GM19452 (cell line): ENCODE data around the gene GPR78.

Experiments used
- ATAC-seq: cut with Tn5 transposase; IDR thresholded peaks from one replicate; pipeline ENCODE4 v1.9.1; 2021; ENCODE audit not compliant: unreplicated experiment

Gene GPR78

DNA sequence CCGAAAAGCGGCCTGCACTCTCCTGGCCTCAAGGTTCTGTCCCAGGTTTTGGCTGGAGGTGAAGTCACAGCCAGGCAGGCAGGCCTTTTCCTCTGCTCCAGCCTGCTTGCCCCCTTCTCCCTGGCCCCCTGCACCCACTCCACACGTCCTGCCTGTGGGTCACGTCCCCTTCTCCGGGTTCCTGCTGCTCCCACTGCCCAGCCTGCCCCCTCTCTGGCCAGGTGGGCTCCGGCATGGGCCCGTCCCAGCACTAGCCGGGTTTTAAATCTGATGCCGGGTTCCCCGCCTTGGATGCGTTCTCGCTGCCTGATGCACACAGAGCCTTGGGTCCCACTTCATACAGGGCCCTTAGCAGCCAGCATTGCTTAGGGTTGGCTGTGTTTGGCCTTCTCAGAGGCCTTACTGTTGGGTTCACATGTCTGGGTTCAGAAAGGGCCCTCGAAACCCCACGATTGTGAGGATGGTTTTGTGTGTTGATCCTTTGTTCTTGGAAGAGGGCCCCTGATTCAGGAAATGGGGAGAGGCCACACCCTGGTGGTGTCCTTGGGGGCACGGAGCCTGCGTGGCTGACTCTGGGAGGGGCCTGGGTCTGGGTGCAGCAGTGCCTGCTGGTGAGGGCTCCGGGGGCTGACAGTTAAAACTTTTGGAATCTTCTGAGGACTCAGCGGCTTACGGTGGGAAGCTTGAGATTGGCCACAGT is 18.3 kb downstream of the GPR78 start:
- ATAC-seq = no peak

DNA sequence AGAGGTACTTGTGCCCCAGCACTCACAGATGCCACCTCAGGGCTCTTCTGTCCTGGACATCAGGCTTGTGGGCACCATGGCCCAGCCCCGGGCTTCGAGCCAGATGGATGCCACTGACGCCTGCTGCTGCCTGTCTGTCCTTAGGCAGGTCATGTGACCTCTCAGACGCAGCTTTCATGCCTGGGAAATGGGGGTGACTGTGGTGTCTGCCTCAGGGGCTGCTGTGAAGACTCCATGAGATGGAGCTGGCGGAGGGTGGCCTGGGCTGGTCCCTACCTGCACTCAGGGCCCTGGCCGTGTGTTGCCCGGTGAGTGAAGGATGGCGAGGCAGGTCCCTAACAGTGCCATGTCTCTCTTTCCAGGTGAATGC is 18.9 kb downstream of the GPR78 start:
- ATAC-seq = no peak

DNA sequence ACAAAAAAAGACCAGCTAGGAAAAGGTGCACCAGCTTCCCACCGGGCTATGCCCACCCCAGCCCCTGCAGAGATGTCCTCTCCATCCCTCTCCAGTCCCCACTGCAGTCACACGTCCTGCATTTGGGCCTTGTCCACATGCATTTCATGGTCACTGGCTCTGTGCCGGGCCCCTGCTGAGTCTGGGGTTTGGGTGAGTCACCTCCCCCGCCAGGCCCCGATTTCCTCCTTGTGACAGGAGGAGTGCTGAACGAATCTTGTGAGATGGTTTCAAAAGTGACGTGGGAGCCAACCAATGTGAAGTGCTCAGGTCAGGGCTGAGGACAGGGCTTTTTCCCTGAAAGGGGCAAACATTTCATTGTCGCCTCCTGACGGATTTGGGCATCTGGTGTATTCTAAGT is 19.5 kb downstream of the GPR78 start:
- ATAC-seq = no peak

DNA sequence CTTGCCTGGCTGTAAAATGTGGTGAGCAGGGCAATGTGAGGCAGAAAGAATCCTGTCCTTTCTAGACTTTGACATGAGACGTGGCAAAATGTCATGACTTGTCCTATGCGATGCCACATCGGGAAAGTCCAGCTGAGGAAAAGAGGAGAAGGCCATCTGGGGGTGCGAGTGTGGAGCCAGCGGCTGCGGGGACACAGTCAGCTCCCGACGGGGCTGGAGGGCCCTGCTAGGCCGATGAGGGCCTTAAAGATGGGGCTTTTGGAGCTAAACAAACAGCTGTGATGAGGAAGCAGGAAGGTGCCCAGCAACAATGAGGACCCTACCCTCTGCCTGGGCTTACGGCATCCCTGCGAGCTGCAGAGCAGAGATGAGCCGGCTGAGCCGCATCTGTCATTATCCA is 20.1 kb downstream of the GPR78 start:
- ATAC-seq = no peak

DNA sequence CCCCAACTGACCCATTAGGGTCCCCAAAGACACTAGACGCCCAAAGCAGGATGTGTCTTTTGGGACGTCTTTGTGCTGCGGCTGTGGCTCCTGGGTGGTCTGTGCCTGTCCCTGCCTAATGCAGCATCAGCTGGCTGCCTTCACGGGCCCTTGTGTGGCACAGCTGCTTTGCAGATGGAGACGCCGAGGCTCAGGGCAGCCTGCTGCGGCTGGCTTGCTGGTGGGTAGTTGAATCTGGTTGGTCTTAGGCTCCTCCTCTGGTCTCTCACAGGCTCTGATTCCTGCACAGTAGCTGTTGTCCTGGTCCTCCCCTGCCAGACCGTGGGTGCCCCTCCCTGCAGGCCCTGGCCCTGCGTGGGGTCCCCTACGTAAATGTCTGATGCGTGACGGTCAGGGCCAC is 20.5 kb downstream of the GPR78 start:
- ATAC-seq = no peak

DNA sequence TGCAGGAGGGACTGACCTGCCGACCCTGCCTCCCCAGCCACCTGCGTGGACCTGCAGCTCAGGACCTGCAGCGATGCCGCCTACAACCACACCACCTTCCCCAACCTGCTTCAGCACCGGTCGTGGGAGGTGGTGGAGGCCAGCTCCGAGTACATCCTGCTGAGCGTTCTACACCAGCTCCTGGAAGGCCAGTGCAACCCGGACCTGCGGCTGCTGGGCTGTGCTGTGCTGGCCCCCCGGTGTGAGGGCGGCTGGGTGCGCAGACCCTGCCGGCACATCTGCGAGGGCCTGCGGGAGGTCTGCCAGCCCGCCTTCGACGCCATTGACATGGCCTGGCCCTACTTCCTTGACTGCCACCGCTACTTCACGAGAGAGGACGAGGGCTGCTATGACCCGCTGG is 20.9 kb downstream of the GPR78 start:
- ATAC-seq = no peak

DNA sequence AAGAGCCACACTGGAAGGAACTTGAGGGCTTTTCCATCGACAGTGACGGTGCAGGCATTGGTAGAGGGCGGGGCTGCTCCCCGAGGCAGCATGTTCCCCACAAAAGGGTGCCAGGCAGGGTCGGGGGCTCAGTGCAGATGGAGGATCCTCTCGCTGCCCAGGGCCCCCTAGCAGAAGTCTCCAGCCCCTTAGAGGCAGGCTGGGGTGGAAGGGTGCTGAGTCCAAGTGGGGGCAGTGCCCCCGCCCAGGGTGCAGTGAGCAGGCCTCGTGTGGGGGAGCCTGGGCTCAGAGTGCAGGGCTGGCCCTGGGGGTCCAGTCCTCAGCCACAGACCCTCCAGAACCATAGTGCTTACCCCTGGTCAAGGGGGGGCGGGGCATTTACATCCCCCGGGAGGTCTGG is 21.4 kb downstream of the GPR78 start:
- ATAC-seq = no peak

DNA sequence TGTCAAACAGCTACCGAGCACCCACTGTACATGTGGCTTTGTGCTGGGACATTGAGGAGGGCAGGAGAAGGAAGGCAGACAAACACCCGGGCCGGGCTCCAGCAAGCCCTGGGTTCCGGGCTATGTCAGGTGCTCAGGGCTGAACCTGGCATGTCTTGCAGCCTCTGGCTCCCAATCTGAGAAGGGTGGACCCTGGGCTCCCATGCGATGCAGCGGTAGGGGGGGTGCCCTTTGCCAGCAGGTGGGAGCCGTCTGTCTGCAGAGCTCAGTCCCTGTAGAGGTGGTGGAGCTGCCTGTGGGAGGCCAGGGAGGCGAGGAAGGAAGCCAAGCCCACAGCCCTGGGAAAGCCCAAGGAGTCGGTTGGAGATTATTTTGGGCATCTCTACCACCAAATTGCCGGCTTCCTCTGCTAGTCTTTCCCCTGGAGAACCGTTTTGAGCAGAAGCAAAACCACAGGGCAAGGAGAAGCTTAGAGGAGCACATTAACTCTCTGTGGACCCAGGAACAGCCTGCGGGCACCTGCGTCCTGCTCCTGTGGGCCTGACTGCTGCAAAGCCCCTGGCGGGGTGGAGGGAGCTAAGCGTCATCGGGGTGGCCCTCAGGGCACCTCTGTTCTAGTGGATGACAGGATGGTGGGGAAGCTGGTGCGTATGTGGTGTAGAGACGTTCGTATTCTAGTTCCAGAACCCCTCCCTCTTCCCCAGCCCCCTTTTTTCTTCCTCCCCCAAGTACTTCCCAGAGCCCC is 22.7 kb downstream of the GPR78 start:
- ATAC-seq = no peak

DNA sequence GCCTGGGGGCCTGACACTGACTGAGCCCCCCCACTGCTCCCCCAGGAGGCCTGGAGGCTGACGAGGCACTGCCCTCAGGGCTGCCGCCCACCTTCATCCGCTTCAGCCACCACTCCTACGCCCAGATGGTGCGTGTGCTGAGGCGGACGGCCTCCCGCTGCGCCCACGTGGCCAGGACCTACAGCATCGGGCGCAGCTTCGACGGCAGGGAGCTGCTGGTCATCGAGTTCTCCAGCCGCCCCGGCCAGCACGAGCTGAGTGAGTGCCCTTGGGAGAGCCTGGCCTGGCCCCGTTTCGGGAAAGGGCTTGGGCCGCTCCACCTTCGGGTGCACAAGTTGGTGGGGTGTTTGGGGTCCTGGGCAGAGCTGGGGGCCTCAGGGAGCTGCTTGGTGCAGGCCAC is 23.7 kb downstream of the GPR78 start:
- ATAC-seq = no peak

DNA sequence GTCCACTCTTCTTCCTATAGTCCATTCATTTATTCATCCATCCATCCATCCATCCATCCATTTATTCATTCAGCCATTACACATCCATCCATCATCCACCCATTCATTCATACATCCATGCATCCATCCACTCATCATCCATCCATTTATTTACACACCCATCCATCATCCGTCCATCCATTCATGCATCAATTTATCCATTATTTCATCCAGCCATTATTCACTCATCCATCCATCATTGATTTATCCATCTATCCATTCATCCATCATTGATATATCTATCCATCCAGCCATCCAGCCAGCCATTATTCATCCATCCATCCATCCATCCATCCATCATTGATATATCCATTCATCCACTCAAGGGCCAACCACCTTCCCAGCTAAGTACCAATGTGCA is 25.1 kb downstream of the GPR78 start:
- no peak for ATAC-seq

DNA sequence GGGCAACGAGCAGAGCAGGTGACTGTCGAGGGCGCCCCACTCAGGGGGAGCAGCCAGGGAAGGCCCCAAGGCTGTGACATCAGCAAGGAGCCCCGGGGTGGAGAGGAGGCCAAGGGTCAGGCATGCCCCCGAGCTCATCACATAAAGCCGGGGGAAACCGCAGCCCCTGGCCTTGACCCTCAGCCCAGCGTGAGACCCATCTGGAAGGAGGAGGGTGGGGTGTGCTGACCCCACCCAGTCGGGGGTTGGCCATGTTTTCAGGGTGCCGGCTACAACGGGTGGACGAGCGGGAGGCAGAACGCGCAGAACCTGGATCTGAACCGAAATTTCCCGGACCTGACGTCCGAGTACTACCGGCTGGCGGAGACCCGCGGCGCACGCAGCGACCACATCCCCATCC is 26.3 kb downstream of the GPR78 start:
- ATAC-seq = no peak

DNA sequence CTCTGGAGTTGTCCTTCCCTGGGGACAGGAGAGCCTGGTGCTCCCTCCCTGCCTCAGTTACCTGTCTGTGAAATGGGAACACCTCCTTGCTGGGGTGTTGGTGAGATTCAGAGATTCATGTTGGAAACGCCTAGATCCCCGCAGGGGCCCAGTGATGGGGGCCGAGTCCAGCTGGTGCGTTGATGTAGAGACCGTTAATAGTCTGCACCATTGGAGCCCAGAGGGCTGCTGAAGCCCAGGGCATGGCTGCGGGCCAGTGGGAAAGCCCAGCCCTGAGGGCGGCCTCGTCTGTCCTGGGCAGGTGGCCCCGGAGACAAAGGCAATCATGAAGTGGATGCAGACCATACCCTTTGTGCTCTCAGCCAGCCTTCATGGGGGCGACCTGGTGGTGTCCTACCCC is 26.8 kb downstream of the GPR78 start:
- no peak for ATAC-seq

DNA sequence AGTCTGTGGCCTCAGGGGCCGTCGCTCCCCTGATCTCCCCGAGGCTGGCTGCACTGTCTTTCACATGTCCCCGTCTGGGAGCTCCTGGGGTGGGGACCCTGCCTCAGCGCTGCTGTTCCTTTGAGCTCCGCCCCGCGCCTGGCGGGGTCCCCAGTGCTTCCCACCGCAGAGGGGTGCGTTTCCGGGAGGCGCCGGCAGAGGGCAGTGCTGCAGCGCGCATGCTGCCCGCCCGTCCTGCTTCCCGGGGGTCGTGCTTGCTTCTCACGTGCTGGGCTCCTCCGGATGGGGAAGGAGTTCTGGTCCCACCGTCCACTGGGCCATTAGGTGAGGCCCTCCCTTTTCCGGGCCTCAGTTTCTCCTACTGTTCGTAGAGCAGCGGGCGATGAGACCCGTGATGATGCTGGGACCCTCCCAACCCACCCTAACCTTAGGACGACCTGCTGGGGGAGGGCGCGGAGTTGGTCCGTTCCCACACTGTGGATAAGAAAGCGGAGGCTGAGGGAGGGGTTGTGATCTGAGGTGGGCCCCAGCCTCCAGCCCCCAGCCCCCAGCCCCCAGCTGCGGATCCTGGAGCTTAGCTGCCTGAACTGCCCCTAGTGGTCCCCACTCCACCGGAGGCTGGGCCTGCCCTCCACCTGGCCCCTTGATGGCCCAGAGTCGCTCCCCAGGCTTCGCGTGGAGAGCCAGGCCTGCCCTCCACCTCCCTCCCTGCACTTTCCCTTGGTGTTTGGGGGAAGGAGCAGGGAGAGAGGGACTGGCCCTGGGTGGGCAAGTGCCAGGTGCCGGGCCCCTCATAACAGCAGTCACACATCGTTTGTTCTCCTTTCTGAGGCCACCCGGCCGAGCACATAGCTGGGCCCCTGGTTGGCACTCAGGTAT is 27.6 kb downstream of the GPR78 start:
- ATAC-seq = no peak

DNA sequence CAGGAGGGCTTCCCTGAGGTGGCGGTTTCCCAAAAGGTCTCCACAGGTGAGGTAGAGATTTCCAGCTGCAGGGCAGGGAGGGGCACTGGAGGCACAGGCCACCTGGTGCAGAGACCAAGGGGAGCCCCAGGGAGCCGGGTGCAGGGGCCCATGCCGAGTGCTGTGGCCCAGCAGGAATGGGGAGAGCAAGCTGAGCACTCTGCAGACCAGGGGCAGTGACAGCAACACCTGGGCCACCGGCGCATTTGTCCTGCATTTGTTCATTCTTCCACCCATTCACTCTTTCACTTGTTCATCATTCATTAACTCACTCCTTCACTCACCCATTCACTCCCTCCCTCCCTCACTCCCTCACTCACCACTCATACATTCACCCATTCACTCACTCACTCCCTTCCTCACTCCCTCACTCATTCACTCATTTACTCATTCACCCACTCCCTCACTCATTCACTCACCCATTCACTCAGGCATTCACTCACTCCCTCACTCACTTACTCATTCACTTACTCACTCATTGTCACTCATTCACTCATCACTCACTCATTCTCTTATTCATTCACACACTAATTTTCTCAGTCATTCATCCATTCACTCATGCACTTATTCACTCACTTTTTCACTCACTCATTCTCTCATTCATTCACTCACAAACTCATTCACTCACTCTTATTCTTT is 28.7 kb downstream of the GPR78 start:
- no peak for ATAC-seq

DNA sequence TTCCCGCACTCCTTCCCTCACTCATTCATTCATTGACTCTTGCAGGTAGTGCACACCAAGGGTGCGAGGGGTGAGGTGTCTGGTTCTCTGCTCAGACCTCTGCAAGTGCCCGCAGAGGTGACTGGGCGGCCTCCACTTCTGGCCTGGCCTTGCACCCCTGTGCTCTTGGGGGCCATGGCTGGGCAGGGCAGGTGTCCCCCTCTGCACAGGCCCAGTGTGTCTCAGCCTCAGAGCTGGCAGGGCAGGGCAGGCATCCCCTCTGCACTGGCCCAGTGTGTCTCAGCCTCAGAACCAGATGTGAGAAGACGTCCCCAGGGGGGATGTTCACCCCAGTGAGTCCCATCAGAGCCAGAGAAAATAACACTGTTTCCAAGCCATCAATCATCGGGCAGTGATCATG is 29.2 kb downstream of the GPR78 start:
- ATAC-seq = no peak

DNA sequence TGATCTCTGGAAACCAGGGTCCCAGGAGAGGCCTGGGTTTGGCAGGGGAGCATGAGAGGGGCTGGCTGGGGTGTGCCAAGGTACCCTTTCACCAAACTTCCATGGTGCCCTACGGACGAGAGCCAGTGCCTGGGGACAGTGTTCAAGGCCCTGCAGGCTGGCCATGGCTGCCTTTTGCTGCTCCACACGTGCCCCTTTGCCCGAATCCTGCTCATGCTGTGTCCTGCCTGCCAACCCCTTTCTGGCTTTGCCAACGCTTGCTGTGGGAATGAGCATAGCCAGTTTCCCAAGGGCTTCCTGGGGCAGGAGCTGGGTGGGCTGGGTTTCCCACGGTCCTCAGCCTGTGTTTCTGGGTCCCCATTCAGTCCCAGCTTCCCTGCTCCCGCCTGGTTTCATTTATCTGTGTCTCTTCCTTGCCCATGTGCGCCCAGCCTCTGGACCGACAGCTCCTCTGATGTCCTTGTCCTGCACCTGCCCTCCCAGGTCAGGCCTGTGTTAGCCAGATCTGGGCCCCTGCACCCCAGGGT is 29.7 kb downstream of the GPR78 start:
- ATAC-seq = no peak

DNA sequence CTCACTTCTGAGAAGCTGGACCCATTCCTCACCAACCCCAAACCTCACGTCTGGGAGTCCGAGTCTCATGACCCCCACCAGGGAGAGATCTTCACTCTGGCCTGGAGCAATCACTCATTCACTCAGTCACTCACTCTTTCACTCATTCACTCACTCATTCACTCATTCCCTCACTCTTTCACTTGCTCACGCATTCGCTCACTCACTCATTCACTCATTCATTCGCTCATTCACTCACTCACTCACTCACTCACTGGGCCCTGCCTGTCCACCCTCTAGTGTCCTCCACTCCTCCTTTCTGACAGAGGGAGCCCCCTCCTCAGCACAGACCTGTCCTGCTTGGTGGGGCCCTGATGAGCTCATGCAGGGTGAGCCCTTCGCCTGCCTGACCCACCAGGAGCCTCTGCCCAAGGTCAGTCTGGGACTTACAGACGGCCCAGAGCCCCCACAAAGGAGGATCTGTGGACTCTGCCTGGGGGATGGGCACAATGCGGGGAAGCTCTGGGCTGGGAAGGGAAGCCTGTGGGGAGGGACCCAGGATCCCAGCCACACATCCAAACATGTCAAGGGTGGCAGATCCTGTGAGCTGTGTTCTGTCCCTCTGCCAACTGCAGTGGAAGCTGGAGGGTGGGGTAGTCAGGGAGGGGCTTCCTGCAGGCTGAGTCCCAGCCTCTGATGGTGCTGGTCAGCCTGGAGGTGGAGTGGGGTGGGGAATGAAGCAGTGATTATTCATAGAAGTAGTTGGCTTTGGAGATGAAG is 30.8 kb downstream of the GPR78 start:
- ATAC-seq = no peak

DNA sequence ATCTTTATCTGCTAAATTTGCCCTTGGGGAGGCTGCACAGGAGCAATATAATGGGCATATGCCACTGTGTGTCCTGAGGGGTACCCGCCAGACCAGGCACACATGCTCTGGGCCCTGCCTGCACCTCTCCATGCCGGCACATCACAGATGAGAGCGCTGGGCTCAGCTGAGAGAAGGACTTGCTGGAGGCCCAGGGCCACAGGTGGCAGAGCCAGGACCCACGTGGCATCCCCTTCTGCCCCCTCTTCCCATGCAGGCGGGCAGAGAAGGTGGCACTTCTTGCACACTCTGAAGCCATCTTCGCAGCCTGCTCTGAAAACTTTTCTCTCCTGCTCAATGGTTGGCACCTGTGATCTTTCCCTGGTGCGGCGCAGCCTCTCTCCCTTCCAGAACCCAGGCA is 32.5 kb downstream of the GPR78 start:
- no peak for ATAC-seq

DNA sequence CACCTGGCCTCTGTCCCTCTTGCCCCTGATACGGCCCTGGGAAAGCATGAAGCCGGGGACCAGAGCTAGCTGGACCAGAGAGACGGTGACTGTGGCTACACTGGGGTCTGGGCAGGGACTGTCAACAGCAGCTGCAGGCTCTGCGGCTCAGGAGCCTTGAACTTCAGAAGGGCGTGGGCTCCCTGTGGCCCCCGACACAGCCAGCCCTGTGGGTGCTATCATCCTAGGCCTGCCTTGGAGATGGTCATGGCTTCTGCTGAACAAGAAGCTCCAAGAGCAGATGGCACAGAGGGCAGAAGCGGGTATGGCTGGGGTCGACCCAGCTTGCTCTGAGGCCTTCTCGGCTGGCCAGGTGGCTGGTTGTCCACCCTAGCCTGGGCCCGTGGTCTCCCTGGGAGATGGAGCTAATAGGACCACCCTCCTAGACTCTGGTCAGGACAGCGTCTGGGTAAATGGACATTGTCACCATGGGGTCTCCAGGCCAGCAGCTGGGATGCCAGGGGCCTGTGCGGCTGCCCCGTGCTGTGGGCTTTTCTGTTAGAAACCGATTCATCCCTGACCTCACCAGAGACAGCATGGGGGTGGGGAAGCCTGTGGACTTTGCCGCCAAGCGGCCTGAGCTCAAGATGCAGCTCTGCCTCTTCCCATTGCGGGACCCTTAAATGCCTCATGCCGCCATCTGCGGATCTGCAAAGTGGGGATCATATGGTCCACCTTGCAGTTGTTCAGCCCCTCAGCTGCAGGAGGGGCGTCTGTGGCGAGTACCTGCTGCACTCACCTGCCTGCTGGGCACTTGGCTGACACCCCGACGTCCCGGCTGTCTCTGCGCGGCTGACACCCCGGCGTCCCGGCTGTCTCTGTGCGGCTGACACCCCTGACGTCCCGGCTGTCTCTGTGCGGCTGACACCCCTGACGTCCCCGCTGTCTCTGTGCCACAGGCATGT is 33.5 kb downstream of the GPR78 start:
- ATAC-seq = no peak
